ENCODE results near the gene BABAM2. TPM values are rescaled to one million over a fixed set of nuclear protein-coding genes. Genes with fewer than 3 reads are reported as not detected.

Gene BABAM2
- total and polyA plus RNA-seq, 9 of the 15 experiments (the other 6 are each of a cell fraction or from before 2014, with no cell fraction given) = 10.9 to 37.4 (median 25.6) TPM

DNA sequence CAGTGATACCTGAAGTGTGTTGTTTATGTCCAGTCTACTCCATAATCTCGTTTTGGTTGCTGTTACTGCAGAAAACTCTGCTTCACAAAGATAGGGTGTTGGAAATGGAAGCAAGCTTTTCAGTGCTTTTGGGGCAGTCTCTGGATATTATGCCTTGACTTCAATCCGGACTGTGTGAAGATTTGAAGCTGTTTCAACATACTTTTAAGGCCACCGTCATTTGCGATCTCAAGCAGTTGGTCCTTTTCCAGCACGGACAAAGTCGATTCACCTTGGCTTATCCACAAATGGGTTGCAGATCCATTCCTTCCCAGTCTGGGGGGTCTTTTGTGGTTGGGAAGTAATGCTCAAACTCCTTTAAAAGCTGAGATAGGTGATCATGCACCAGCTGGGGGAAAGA lies 20.8 kb upstream of the BABAM2 start:
- Histone ChIP-seq H3K79me2 (ENCODE audit: control insufficient read depth, insufficient read depth, low read length) (no peaks in the 10 kb centered on the region), H3K4me2 (ENCODE audit: insufficient read depth, low read length) (no peak overlapping the region), H3K4me3 (no peak overlapping the region), H3K27ac (ENCODE audit: extremely low read depth, low read depth, low read length) (no peak overlapping the region), H3K9me1 (ENCODE audit: control insufficient read depth, insufficient read depth, low read length) (no peaks in the 10 kb centered on the region), H3K9ac (ENCODE audit: insufficient read depth in 1 of 2, low read depth in 2 of 2, low read length in 2 of 2) (no peak overlapping the region), H4K20me1 (replicated peaks; ENCODE audit: control insufficient read depth, insufficient read depth, low read length) (no peaks in the 10 kb centered on the region), H3K4me1 (replicated peaks in 1 of 2; ENCODE audit: control insufficient read depth in 2 of 2, insufficient read depth in 2 of 2, low read length in 2 of 2) (no peaks in the 10 kb centered on the region), H3K27me3 (ENCODE audit: control insufficient read depth in 2 of 2, insufficient read depth in 2 of 2, low read length in 2 of 2) (peaks cover 0 to 3% of the 10 kb centered on the region in 2 experiments; a peak in 2 of 5 replicates), H2AFZ (ENCODE audit: low read depth, low read length) (no peak overlapping the region), H3K9me3 (replicated peaks; ENCODE audit: control insufficient read depth, insufficient read depth, low read depth, low read length) (no peaks in the 10 kb centered on the region), H3K36me3 (ENCODE audit: control insufficient read depth, insufficient read depth, low read length) (no peaks in the 10 kb centered on the region)
- 13% methylated on average over 6 of the region's 6 CpGs for WGBS (ENCODE audit: insufficient coverage, low coverage, missing lambda C conversion rate)
- CTCF ChIA-PET (ENCODE audit: low intra/inter-chr PET ratio) = no interaction called here
- DNase-seq (ENCODE audit: extremely low read depth in 1 of 4, low spot score in 3 of 4) (no peak), ATAC-seq (no peak), FAIRE-seq (no peak)
- intact Hi-C loops (cut with micrococcal nuclease) = no loop called here
- no peak for TF ChIP-seq PRMT5 (CRISPR knock-in tag; IDR thresholded peaks at IDR 0.05)
- TF ChIP-seq KDM4B (IDR thresholded peaks at IDR 0.05; ENCODE audit: borderline replicate concordance in 2 of 2, low read depth in 1 of 2) = no peak
- no peak for TF ChIP-seq BDP1 (IDR thresholded peaks at IDR 0.05; ENCODE audit: insufficient read depth, insufficient read length)
- TF ChIP-seq ZKSCAN1 (IDR thresholded peaks at IDR 0.05; ENCODE audit: low read depth, low read length) = no peak
- no peak for TF ChIP-seq ZFP30 (CRISPR knock-in tag; IDR thresholded peaks at IDR 0.05; ENCODE audit: borderline replicate concordance)
- no peak for TF ChIP-seq SMC3 (conservative IDR thresholded peaks at IDR 0.05; ENCODE audit: insufficient read depth, low read depth, low read length)
- POLR2A ChIA-PET = no interaction called here
- BruUV-seq (replicated peaks) = no TSS peak
- in situ Hi-C loops (cut with MboI) = no loop called here

DNA sequence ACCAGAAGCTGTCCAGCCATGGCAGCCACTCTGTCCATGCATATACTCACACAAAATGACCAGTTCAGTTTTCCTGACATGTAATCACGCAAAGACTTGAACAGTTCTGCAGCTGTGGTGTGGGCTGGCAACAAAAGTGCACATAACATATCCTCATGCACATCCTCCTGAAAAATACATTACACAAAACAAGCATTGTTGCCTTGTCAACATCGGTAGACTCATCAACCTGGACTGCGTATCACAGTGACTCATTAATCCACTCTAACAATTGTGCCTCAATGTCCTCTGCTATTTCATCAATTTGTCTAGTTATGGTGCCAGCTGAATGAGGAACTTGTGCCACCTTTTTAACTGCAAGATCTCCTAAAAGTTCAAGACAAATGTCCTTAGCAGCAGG lies 19.8 kb upstream of the BABAM2 start:
- intact Hi-C loops (cut with micrococcal nuclease) (no loop called here), in situ Hi-C loops (cut with MboI) (no loop called here)
- Histone ChIP-seq H3K9me1 (ENCODE audit: control insufficient read depth, insufficient read depth, low read length) (no peaks in the 10 kb centered on the region), H3K9ac (ENCODE audit: insufficient read depth in 1 of 2, low read depth in 2 of 2, low read length in 2 of 2) (no peak overlapping the region), H2AFZ (ENCODE audit: low read depth, low read length) (no peak overlapping the region), H3K79me2 (ENCODE audit: control insufficient read depth, insufficient read depth, low read length) (no peaks in the 10 kb centered on the region), H3K4me2 (ENCODE audit: insufficient read depth, low read length) (no peak overlapping the region), H3K27ac (ENCODE audit: extremely low read depth, low read depth, low read length) (no peak overlapping the region), H4K20me1 (replicated peaks; ENCODE audit: control insufficient read depth, insufficient read depth, low read length) (no peaks in the 10 kb centered on the region), H3K27me3 (ENCODE audit: control insufficient read depth in 2 of 2, insufficient read depth in 2 of 2, low read length in 2 of 2) (peaks cover 0 to 3% of the 10 kb centered on the region in 2 experiments; a peak in 2 of 5 replicates), H3K36me3 (ENCODE audit: control insufficient read depth, insufficient read depth, low read length) (no peaks in the 10 kb centered on the region), H3K4me1 (replicated peaks in 1 of 2; ENCODE audit: control insufficient read depth in 2 of 2, insufficient read depth in 2 of 2, low read length in 2 of 2) (no peaks in the 10 kb centered on the region), H3K4me3 (no peak overlapping the region), H3K9me3 (replicated peaks; ENCODE audit: control insufficient read depth, insufficient read depth, low read depth, low read length) (no peaks in the 10 kb centered on the region)
- ATAC-seq (no peak), FAIRE-seq (no peak), DNase-seq (ENCODE audit: extremely low read depth in 1 of 4, low spot score in 3 of 4) (no peak)
- ChIA-PET CTCF (ENCODE audit: low intra/inter-chr PET ratio) (no interaction called here), POLR2A (interaction anchor here (1.6 kb wide), 1 partner anchor 61 kb away, joined by 4 read pairs; no protein-coding TSS in a partner anchor)
- 4% methylated on average over 3 of the region's 3 CpGs for WGBS (ENCODE audit: insufficient coverage, low coverage, missing lambda C conversion rate)
- BruUV-seq (replicated peaks) = no TSS peak
- TF ChIP-seq SMARCA4 (IDR thresholded peaks at IDR 0.05) (no peak), FOXJ3 (CRISPR knock-in tag; IDR thresholded peaks at IDR 0.05) (no peak), BRD9 (IDR thresholded peaks at IDR 0.05; ENCODE audit: low read depth, partially characterized antibody) (no peak), TCF7L2 (IDR thresholded peaks at IDR 0.05; ENCODE audit: low read depth, low read length) (no peak), TBP (optimal IDR thresholded peaks at IDR 0.05; ENCODE audit: low read depth, low read length) (no peak), HDAC6 (IDR thresholded peaks at IDR 0.05; ENCODE audit: low read depth, low read length) (no peak)
- TF ChIP-seq, protein P1, sequence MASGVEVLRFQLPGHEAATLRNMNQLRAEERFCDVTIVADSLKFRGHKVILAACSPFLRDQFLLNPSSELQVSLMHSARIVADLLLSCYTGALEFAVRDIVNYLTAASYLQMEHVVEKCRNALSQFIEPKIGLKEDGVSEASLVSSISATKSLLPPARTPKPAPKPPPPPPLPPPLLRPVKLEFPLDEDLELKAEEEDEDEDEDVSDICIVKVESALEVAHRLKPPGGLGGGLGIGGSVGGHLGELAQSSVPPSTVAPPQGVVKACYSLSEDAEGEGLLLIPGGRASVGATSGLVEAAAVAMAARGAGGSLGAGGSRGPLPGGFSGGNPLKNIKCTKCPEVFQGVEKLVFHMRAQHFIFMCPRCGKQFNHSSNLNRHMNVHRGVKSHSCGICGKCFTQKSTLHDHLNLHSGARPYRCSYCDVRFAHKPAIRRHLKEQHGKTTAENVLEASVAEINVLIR (CRISPR knock-in tag; IDR thresholded peaks at IDR 0.05) = no peak
- TF ChIP-seq, protein P2, sequence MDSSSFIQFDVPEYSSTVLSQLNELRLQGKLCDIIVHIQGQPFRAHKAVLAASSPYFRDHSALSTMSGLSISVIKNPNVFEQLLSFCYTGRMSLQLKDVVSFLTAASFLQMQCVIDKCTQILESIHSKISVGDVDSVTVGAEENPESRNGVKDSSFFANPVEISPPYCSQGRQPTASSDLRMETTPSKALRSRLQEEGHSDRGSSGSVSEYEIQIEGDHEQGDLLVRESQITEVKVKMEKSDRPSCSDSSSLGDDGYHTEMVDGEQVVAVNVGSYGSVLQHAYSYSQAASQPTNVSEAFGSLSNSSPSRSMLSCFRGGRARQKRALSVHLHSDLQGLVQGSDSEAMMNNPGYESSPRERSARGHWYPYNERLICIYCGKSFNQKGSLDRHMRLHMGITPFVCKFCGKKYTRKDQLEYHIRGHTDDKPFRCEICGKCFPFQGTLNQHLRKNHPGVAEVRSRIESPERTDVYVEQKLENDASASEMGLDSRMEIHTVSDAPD (CRISPR knock-in tag; IDR thresholded peaks at IDR 0.05) = no peak
